ENCODE data around the gene TAF3. TPM values are rescaled to one million over a fixed set of nuclear protein-coding genes. Genes with fewer than 3 reads are reported as not detected.

The TAF3 gene
- total RNA-seq, 1 donor from 2014 or later, result 10.8 TPM

GRCh38 chr10:8049865-8050555 lies 231.7 kb downstream of the TAF3 start:
- no peak overlapping the region for H3K27ac ChIP-seq
- TF ChIP-seq CTCF (IDR thresholded peaks at IDR 0.05), result no peak
- intact Hi-C loops (cut with DNase I), result no loop called here
- peaks cover 69% of the 10 kb centered on the region for H3K4me1 ChIP-seq
- H3K9me3 ChIP-seq, result no peaks in the 10 kb centered on the region
- H3K4me3 ChIP-seq, result peak overlapping the region; percentile 49
- H3K36me3 ChIP-seq, result no peaks in the 10 kb centered on the region
- H3K27me3 ChIP-seq (ENCODE audit: low read depth), result peaks cover 100% of the 10 kb centered on the region
- ATAC-seq (no peak), DNase-seq (no peak)

GRCh38 chr10:8050556-8051108 lies 232.3 kb downstream of the TAF3 start:
- ATAC-seq (no peak), DNase-seq (no peak)
- no peaks in the 10 kb centered on the region for H3K36me3 ChIP-seq
- intact Hi-C loops (cut with DNase I), result no loop called here
- peaks cover 66% of the 10 kb centered on the region for H3K4me1 ChIP-seq
- no peaks in the 10 kb centered on the region for H3K9me3 ChIP-seq
- TF ChIP-seq CTCF (IDR thresholded peaks at IDR 0.05), result no peak
- peaks cover 100% of the 10 kb centered on the region for H3K27me3 ChIP-seq (ENCODE audit: low read depth)
- H3K27ac ChIP-seq, result no peak overlapping the region
- peak overlapping the region; percentile 49 for H3K4me3 ChIP-seq

- Histone ChIP-seq H3K36me3 (no peaks in the 10 kb centered on the region), H3K4me3 (peak overlapping the region; percentile 49), H3K4me1 (peaks cover 61% of the 10 kb centered on the region), H3K9me3 (no peaks in the 10 kb centered on the region), H3K27ac (no peak overlapping the region), H3K27me3 (ENCODE audit: low read depth) (peaks cover 100% of the 10 kb centered on the region)
- intact Hi-C loops (cut with DNase I), result no loop called here
- DNase-seq (no peak), ATAC-seq (no peak)
- no peak for TF ChIP-seq CTCF (IDR thresholded peaks at IDR 0.05)
These were observed 233.0 kb downstream of the TAF3 start for GRCh38 chr10:8051109-8051821.

- H3K9me3 ChIP-seq, result no peaks in the 10 kb centered on the region
- no peak for TF ChIP-seq CTCF (IDR thresholded peaks at IDR 0.05)
- H3K4me1 ChIP-seq, result peaks cover 61% of the 10 kb centered on the region
- H3K36me3 ChIP-seq, result no peaks in the 10 kb centered on the region
- peaks cover 98% of the 10 kb centered on the region for H3K27me3 ChIP-seq (ENCODE audit: low read depth)
- H3K4me3 ChIP-seq, result no peak overlapping the region
- intact Hi-C loops (cut with DNase I), result no loop called here
- no peak overlapping the region for H3K27ac ChIP-seq
- ATAC-seq (no peak), DNase-seq (no peak)
These were observed 233.5 kb downstream of the TAF3 start for GRCh38 chr10:8051851-8052257.

- H3K4me3 ChIP-seq, result no peak overlapping the region
- H3K4me1 ChIP-seq, result peaks cover 63% of the 10 kb centered on the region
These were observed 234.1 kb downstream of the TAF3 start for GRCh38 chr10:8052341-8052955.

More at GRCh38 chr10:8052341-8052955, 234.1 kb downstream of the TAF3 start:
- DNase-seq, result no peak
- intact Hi-C loops (cut with DNase I), result no loop called here
- ATAC-seq, result no peak
- Histone ChIP-seq H3K36me3 (no peaks in the 10 kb centered on the region), H3K27me3 (ENCODE audit: low read depth) (peaks cover 95% of the 10 kb centered on the region), H3K9me3 (no peaks in the 10 kb centered on the region), H3K27ac (no peak overlapping the region)
- TF ChIP-seq CTCF (IDR thresholded peaks at IDR 0.05), result no peak
